ENCODE results near the gene MXRA7.

Gene MXRA7

DNA sequence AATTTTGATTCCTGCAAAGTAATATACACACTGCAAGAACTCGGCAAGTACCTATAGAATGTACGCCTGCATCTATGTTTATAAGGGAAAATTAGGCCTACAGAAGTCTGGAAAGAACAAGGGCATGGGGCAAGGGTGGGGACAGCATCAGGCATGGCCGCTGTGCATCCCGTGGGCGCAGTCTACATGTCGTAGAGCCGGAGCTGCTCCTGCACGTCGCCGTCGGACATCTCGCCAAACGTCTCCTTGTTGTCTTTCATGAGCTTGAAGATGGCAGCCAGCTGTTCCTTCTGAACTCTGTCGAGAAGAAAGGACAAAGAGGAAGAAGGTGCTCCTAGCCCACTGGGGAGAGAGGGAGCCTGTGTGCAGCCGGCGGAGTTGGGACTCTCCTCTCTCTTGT, 33.4 kb downstream of the MXRA7 start:
- no peak for DNase-seq (ENCODE audit: low read depth, low spot score)

DNA sequence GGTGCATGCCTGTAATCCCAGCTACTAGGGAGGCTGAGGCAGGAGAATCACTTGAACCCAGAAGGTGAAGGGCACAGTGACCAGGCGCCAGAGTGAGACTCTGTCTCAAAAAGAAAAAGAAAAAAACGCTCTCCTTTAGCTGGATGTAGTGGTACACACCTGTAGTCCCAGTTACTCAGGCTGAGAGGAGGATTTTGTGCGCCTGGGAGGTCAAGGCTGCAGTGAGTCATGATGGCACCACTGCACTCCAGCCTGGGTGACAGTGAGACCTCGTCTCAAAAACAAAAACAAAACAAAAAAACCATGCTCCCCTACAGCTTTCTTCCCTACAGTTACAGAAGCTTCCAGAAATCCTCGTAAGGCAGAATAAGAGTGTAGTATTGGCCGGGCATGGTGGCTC, 34.1 kb downstream of the MXRA7 start:
- DNase-seq (ENCODE audit: low read depth, low spot score): no peak

DNA sequence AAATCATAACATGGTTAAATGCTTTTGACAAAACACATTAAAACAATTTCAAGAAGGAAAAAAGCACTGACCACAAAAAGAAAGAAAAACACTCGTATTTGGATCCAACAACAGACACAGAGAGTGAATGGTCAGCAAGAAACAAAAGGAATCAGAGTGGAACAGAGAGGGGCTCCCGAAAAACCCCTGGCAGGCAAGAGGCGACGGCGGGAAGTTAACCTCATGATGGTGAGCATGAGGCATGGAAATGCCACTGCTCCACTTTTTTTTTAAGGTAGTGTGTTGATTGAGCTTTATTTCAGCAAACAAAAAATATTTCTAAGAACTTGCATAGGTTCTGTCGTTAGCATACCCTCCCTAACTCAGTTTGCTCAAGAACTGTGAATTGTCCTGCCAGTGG, 35.1 kb downstream of the MXRA7 start:
- no peak for DNase-seq (ENCODE audit: low read depth, low spot score)

DNA sequence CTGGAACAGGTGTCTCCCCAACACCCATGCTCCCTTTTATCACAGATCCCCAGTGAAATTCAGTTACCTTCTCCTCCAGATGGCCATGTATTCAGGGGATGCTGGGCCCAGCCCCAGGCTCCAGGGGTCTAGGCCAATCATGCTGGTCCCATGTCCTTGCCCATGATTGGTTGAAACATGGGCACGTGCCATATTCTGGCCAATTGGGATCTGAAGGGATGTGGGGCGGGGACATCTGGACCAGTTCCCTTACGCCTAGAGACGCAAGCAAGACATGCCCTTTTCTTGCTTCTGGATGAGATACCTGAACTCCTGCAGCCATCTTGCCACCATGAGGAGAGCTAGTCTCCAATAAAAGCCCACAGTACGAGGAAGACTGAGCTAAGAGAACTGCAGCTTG, 36.2 kb downstream of the MXRA7 start:
- no peak for DNase-seq (ENCODE audit: low read depth, low spot score)

DNA sequence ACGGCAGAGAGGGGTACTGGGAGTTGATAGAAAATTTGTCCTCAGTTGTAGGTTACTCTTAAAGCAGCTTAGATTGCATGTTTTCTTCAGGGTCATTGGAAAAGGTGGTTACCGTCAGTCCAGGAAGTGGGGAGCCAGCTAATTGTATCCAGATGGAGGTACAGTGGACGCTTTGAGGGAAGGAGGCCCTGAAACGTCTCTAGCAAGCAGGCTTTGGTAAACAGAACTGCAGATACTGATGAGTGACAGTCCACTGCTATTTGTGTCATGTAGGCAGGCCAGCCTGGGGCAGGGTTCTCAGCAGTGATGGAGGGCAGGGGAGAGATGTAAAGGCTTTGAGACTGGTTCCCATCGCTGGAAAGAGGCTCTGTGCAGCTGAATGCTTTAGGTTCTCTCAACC, 37.0 kb downstream of the MXRA7 start:
- DNase-seq (ENCODE audit: low read depth, low spot score): no peak

DNA sequence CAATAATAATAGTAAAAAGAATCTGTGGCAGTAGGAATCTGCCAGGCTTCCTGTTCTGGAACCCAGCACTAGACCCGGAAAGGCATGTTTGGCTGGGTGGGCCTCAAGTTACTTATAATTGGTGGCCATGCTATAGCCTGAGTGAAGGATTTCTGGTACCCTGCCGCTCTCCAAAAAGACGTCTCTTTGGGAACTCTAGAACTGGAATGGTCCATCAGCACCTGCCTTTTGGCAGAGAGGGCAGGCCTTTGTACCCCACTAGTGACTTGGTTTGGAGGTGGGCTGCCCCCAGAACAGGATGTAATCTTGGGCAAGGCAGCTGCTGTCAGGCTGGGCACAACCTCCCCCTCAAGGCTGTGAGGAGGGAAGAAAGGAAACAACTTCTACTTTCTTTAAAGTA, 37.9 kb downstream of the MXRA7 start:
- DNase-seq (ENCODE audit: low read depth, low spot score): no peak

DNA sequence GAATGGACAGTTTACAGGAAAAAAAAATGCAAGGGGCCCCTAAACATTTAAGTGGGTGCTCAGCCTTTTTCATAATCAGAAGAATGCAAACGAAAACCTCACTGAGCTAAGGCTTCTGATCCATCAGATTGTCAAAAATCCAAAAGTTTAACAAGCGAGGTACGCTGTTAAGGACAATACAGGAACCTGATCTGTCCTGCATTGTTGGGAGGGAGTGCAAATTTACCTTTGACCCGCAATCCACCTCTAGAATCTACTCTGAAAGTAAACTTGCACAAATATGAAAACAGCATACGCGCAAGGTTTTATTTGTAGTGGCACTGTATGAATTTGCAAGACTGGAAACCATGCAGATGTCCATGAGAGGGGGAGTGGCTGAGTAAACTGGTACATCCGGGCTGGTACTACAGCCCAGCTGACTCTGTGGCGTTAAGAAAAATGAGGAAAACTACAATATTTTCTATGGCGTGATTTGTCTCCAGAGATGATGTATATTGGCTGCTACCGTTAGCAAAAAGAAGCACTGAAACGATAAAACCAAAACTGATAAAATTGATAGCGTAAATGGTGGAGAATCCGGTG, 38.4 kb downstream of the MXRA7 start:
- no peak for DNase-seq (ENCODE audit: low read depth, low spot score)

DNA sequence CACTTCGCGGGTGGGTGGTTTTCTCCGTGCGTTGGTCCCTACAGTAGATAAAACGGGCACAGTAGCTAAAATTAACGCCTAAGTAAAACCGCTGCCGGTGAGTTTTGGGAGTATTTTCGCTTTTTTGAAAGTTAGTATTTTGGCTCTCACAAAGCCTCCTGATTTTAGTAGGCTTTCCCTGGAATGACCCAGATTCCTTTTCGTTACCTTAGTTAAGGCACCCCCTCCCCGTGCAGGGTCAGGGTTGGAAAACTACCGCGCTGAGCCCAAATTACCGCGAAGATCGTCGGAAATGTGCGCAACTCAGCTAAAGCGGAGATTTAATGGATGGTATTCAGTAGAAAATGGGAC, 38.9 kb downstream of the MXRA7 start:
- DNase-seq (ENCODE audit: low read depth, low spot score): no peak

DNA sequence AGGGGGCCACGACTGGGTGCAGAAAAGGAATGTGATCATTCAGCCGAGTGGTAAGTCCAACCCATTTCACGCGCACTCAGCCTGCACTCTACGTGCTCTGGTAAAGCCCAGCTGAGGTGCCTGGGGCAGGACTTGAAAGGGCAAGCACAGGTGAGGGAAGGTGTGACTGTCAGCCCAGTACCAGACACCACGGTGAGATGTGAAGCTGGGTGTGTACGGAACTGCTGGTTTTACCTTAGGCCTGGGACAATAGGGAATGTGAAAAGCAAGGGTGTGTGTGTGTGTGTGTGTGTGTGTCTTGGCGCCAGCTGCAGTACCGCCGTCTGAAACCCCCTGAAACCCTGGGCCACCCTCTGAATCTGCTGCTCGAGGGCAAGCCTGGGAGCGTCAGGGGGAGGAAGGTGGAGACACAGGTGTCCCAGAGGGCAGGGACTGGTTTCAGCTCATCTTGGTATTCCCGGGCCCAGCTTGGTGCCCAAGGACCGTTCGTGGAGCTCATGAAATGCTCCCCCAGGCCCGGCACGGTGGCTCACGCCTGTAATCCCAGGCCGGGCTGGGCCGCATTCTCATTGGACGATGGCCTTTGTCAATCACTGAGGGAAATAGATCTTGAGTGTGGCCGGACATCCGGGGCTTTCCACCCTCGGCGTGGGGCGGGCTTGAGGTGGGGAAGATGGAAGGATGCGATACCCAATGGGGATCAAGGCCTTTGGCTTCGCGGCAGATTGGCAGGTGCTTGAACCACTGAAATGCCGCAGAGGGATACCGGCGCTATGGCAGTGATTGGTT, 39.4 kb downstream of the MXRA7 start:
- peak; percentile 99 for DNase-seq (ENCODE audit: low read depth, low spot score)

DNA sequence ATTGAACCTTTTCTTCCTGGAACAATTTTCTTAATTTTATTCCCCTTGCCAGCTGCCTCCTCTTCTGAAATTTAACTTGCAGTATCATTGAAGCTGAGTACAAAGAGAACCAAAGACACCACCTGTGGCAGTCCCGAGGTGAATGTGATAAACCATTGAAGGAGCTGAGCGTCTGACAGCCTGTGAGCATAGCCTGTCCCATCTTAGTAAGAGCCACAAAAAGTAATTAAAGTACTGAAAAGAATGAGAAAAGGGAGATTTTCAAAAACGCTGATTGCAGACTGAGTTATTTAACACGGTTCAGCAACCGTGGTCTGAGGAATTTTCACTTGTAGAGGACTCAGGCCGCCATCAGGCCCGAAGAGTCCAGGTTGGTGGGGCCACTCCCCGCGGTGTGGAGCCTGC, 40.0 kb downstream of the MXRA7 start:
- no peak for DNase-seq (ENCODE audit: low read depth, low spot score)

DNA sequence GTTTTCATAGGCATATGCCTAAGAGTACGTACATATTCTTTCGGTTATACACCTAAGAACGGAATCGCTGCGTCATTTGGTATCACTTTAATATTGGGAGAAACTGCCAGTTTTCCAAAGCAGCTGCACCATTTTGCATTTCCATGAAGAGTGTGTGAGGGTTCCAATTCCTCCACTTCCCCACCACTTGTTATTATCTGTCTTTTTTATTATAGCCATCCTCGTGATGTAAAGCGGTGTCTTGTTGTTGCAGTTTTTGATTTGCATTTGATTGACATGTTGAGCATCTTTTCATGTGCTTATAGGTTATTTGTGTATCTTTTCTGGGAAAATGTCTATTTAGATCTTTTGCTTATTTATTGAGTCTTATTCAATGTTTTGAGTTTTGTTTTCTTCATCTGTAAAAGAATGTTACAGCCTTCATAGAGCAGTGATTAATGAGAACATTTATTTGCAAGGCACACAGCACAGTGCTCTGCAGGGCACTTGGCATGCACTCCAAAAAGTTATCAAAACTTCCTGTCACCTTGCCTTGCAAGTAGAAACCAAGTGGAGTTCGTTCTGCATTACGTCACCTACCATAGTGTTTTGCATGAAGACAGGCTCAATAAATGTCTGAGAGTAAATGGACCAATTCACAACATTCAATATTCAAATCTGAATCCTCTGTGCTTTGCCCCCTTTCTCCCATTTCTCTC, 40.6 kb downstream of the MXRA7 start:
- no peak for DNase-seq (ENCODE audit: low read depth, low spot score)

DNA sequence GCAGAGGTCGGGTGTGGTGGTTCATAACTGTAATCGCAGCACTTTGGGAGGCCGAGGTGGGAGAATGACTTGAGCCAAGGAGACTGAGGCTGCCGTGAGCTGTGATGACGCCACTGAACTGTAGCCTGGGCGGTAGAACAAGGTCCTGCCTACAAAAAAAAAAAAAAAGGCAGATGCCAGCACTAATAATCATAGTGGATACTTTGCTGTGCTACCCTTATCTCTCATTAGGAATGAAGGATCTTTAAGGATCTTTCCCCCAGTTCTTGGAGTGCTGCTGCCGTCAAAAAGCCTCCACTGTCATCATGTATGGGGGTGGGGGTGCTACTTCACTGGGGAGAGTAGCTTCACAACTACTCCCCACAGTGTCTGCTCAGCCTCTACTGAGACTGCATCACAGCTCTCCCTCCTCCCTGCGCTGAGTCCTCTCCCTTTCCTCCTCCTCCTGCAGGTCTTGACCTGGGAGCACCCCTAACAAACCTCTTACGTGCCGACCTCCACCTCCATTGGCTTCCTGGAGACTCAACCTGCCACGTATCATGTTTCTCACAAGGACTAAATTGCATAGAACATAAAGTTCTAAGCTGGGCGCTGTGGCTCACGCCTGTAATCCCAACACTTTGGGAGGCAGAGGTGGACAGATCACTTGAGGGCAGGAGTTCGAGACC, 42.8 kb downstream of the MXRA7 start:
- DNase-seq (ENCODE audit: low read depth, low spot score): no peak

DNA sequence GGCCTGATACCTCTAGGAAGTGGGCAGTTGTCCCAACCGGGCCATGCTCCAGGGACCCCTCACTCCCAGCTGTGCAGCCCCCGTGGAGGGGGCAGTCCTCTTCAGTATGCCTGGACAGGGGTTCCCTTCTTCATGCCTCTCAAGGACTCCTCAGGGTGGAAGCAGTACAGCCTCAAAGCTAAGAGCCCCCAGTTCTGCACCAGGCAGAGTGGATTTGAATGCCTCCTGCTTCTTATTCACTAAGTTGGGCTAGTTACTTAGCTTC, 43.3 kb downstream of the MXRA7 start:
- DNase-seq (ENCODE audit: low read depth, low spot score): no peak

DNA sequence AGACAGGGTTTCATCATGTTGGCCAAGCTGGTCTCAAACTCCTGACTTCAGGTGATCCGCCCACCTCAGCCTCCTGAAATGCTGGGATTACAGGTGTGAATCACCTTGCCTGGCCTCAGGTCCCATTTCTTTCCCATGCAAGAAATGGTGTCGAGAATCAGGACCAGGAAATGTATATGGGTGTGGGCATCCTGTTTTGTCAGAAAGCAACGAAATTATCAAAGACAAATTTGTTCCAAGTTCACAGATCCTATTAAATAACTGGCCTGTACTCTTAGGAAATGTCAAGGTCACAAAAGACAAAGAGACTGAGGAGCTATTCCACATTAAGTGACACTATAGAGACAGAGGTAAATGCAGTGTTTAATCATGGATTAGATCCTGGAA, 50.1 kb downstream of the MXRA7 start:
- no peak for DNase-seq (ENCODE audit: low read depth, low spot score)

DNA sequence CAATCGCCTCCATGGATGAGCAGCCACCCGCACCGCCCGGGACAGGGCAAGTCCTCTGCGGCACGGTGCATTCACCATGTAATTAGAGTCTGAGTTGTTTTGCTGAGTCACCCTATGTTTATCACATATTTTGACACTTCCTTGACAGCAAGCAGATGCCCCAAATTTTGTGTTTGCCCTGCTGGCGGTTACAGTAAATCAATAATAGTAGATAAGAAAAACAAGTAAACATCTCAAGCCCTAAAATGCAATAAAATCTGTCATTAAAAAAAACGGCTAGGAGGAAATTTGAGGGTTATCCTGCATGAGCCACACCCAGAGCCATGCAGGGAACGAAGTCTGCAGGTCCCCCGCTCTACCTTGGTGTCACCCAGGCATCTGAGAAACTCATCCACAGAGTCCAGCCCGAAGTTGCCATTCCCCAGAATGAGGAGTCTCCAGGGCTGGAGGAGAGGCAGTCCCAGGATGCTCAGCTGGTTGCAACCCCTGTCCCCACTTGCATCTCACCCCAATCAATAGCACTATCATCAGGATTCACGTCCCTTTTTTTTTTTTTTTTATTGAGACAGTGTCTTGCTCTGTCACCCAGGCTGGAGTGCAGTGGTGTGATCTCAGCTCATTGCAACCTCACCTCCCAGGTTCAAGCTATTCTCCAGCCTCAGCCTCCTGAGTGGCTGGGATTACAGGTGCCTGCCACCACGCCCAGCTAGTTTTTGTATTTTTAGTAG, 50.7 kb downstream of the MXRA7 start:
- no peak for DNase-seq (ENCODE audit: low read depth, low spot score)

DNA sequence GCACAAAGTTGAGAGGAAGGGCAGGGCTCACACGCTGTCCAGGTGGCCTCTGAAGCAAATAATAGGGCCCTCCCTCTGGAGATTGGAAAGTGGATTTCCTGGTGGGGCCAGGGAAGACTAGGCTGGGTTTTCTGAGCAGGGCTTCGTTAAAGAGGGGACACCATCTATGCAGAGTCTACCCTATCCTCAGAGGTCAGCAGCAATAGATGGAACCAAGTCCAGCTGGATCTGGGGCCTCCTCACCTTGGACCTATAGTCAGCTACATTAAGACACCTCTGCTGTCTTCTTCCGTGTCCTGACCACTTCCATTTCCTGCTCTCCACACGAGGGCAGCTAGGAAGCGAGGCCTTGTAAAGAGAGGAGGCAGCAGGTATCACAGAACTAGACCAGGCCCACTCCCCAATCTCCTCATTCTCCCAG, 52.5 kb downstream of the MXRA7 start:
- no peak for DNase-seq (ENCODE audit: low read depth, low spot score)

DNA sequence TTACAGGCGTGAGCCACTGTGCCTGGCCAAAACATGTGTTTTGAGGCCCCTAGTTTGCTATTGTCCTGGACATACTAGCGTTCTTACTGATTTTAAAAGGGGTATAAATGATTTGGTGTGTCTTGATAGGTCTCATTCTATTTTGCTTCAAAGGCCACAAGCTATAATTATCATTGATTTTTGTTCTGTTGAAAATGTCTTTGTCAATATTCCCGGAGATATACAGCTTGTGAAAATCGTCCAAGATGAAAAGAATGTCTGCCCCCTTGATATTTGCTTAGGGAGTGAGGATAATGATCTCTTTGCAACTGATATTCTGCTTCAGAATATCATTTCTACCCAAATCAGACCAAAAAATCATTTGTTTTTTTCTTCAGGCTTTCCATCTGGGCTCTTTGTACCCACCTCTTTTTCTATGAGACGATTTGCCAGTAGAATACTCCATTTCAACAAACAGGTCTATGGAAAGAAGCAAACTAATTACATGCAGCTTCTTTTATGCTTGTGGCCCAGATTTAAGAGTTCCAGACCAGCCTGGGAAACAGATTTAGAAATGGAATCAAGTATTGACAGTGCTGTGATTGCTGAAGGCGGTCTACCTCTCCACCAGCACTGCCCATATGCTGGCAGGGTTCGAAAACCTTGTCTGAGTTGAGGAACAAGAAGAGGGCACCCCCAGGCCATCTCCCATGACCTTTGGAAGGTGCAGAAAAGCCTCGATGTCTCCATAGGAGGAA, 53.1 kb downstream of the MXRA7 start:
- no peak for DNase-seq (ENCODE audit: low read depth, low spot score)

DNA sequence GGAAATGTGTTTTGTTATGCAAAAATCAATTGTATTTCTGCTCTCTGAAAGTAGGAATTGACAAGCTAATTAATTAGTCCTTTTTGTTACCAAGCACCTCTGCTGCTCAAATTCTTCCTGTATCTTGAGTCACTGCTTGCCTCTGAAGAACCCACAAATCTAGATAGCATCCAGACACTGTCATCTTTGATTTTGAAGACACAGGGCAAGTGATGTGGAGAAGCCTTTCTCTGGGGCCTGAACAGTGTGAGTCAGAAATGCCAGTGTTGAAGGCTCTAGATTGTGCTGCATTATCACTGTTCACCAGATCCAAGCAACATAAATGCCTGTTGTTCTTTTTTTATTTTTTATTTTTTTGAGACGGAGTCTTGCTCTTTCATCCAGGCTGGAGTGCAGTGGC, 56.4 kb downstream of the MXRA7 start:
- DNase-seq (ENCODE audit: low read depth, low spot score): no peak

DNA sequence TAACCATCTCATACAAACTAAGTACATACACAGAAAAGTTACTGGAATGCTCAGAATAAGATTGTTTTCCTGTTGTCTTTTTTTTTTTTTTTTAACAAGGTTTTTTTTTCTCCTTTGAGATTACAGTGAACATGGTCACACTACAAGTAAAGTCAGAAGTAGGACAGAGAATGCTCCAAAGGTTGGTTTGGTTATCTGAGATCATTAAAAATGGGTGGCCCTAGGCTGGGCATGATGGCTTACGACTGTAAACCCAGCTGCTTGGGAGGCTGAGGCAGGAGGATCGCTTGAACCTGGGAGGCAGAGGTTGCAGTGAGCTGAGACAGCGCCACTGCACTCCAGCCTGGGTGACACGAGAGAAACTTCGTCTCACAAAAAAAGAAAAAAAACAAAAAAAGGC, 60.3 kb downstream of the MXRA7 start:
- DNase-seq (ENCODE audit: low read depth, low spot score): no peak

DNA sequence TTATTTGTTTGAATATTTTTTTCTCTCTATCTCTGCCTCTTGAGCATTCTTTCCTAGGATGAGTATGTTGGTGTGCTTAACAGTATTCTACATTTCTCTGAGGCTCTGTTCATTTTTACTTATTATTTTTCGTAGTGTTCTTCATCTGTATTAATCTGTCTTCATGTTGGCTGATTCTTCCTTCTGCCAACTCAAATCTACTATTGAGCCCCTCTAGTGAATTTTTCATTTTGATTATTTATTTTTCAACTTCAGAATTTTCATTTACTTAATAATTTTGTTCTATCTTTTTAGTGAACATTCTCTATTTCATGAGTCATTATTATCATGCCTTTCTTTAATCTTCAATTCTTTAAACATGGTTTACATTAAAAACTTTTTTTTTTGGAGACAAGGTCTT, 64.1 kb downstream of the MXRA7 start:
- no peak for DNase-seq (ENCODE audit: low read depth, low spot score)

DNA sequence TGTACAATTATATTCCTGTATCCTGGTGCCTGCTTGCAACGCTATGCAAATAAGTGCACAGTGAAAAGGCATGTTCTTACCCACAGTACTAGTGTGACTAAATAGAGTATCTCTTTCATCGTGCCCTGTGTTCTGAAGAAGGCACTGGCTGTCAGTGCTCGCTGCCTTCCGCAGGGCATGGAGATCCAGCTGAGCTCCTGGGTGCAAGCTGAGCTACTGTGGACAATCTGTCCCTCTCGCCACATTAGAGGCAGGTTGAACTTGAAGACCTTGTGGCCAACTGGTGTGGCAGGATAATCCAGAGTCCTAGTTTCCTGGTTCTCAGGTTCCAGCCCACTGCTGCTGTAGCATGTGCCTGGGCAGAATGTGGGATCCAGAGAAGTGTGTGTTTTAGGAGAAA, 65.3 kb downstream of the MXRA7 start:
- DNase-seq (ENCODE audit: low read depth, low spot score): no peak

DNA sequence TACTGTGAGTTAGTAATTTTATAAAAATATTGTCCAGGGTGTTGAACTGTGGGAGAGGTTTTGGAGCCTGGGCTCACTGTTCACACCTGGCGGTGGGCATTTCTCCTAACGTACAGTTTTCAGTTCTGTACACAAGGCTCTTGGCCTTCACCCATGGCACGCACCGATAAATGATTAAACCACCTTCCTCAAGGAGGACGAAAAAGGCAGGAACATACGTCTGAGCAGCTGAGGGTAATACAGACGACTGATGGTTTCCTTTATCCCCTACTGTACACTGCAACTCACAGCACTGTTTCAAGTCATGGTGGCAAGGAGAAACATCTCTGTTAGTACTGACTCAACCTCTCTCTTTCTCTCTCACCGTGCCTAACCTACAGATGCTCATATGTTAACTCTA, 65.8 kb downstream of the MXRA7 start:
- DNase-seq (ENCODE audit: low read depth, low spot score): no peak
